Breast epithelium (tissue), 4 donors: Measurements from ENCODE around the gene TNK2. TPM values are rescaled to one million over a fixed set of nuclear protein-coding genes. Genes with fewer than 3 reads are reported as not detected.

Experiments
- DNase-seq, 2 donors: peaks; one replicate each; pipeline ENCODE4 v3.0.0-alpha.2; 2019; ENCODE audit warnings: low spot score in 2 of 2
- H3K27ac ChIP-seq, 2 donors: fragments of 200-600 bp; sonication (generic) in 1 of 2; one replicate each; pipeline ENCODE4 v1.5.1; 2016 to 2019; ENCODE audit warnings: mild to moderate bottlenecking in 1 of 2
- H3K27me3 ChIP-seq, 2 donors: fragments of 200-600 bp; sonication (generic) in 1 of 2; one replicate each; pipeline versions ENCODE4 v1.5.1 to v1.6.0; 2017 to 2019; ENCODE audit warnings: control low read depth in 1 of 2, mild to moderate bottlenecking in 1 of 2
- H3K36me3 ChIP-seq: fragments of 200-600 bp; one replicate; pipeline ENCODE4 v1.5.1; 2019
- H3K4me1 ChIP-seq, 2 donors: fragments of 200-600 bp; sonication (generic); one replicate each; pipeline ENCODE4 v1.5.1; 2016 to 2019; ENCODE audit warnings: control low read depth in 1 of 2
- H3K4me3 ChIP-seq, 3 donors: fragments of 200-600 bp; sonication (generic); 1 replicate in 2 of 3; 2 replicates in 1 of 3; pipeline ENCODE4 v1.5.1; 2016 to 2019; ENCODE audit warnings: mild to moderate bottlenecking in 3 of 3, moderate library complexity in 2 of 3
- H3K9me3 ChIP-seq, 2 donors: fragments of 200-600 bp; sonication (generic) in 1 of 2; one replicate each; pipeline ENCODE4 v1.5.1; 2016 to 2019; ENCODE audit warnings: control low read depth in 1 of 2
- POLR2A ChIP-seq: fragments of 450-650 bp; IDR thresholded peaks from one replicate; pipeline ENCODE4 v1.6.1; 2016; ENCODE audit warnings: antibody characterized with exemption, mild to moderate bottlenecking, moderate library complexity
- POLR2AphosphoS5 ChIP-seq, 3 donors: sonication (generic); formaldehyde crosslinking; IDR thresholded peaks; one replicate each; pipeline ENCODE4 v1.6.1; 2017; ENCODE audit warnings: antibody characterized with exemption in 3 of 3
- intact Hi-C: fragments of 100-400 bp; cut with DNase I; formaldehyde crosslinking; loops from one replicate; pipeline ENCODE4 v1.15.1; 2023; ENCODE audit warnings: low total_unique reads
- total RNA-seq, 3 donors: library from RNA; depleted of rRNA; stranded (reverse); fragments of >200 nt; gene quantifications; one replicate each; pipeline ENCODE4 v1.1.0, GENCODE V29; 2016
- TF ChIP-seq, protein P1 (sequence below), 3 donors: fragments of 450-650 bp; IDR thresholded peaks; one replicate each; pipeline ENCODE4 v1.5.1; 2016 to 2017; ENCODE audit warnings: antibody characterized with exemption in 3 of 3, mild to moderate bottlenecking in 3 of 3, moderate library complexity in 3 of 3

Gene TNK2
- total RNA-seq, 3 donors from 2014 or later: 13.1 to 28.7 (median 24.9) TPM

DNA sequence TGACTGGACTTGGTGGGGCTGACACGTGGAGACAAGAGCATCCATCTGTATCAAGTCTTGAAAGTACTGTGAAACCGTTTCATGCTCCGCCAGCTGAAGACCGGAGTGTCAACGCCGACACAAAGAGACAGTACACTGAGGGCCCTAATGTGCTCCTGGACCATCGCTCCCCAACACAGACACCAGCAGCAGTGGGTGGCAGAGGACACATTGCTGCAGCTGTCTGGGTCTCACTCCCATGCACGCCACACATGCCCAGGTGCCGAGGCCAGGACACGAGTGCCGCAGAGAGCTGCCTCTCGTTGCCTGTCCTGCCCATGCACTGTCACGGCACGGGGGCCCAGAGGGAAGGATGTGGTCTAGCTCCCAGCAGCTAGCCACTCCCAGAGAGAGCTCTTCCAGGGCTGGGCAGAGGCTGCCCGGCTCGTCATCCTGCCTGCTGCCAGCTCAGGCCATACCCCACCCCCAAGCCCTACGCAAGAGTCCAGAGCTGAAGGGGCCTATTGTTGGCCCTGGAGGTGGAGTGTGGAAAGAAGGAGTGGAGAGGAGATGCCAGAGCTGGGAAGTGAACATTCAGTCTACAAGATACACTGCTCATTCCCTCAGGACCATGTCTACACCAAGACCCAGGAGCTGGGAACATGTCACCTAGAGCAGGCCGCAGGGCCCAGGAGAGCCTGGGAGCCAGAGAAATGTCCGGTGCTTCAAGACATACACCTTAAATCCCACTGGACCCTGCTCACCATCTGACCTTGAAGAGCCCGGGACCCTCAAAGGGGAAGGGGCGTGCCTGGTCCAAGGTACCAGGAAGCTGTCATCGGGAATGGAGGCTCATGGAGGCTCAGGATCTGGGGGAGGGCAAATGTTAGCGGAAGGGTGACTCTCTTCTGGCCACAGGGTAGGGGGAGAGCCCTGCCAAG is 7.7 kb downstream of the TNK2 start:
- no peaks in the 10 kb centered on the region for H3K27me3 ChIP-seq
- TF ChIP-seq, protein P1, sequence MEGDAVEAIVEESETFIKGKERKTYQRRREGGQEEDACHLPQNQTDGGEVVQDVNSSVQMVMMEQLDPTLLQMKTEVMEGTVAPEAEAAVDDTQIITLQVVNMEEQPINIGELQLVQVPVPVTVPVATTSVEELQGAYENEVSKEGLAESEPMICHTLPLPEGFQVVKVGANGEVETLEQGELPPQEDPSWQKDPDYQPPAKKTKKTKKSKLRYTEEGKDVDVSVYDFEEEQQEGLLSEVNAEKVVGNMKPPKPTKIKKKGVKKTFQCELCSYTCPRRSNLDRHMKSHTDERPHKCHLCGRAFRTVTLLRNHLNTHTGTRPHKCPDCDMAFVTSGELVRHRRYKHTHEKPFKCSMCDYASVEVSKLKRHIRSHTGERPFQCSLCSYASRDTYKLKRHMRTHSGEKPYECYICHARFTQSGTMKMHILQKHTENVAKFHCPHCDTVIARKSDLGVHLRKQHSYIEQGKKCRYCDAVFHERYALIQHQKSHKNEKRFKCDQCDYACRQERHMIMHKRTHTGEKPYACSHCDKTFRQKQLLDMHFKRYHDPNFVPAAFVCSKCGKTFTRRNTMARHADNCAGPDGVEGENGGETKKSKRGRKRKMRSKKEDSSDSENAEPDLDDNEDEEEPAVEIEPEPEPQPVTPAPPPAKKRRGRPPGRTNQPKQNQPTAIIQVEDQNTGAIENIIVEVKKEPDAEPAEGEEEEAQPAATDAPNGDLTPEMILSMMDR (IDR thresholded peaks at IDR 0.05): no peak
- peak in 2 of 3 donors; percentile 14 to 79 for TF ChIP-seq POLR2AphosphoS5 (IDR thresholded peaks at IDR 0.05)
- peak overlapping the region; percentile 89 to 95 for H3K27ac ChIP-seq
- peaks cover 13 to 15% of the 10 kb centered on the region in 2 donors for H3K4me1 ChIP-seq
- H3K4me3 ChIP-seq: peak overlapping the region in 2 of 3 donors; percentile 1 to 36
- no peaks in the 10 kb centered on the region for H3K9me3 ChIP-seq
- intact Hi-C loops: no loop called here
- H3K36me3 ChIP-seq: no peaks in the 10 kb centered on the region
- peak in 1 of 2 donors; percentile 92 for DNase-seq

GRCh38 chr3:195899701-195900435 is 8.5 kb downstream of the TNK2 start:
- H3K27ac ChIP-seq: peak overlapping the region; percentile 89 to 95
- no peak for TF ChIP-seq POLR2AphosphoS5 (IDR thresholded peaks at IDR 0.05)
- TF ChIP-seq, protein P1 (IDR thresholded peaks at IDR 0.05): no peak
- no peak for TF ChIP-seq POLR2A

GRCh38 chr3:195897853-195898415 is 10.4 kb downstream of the TNK2 start:
- H3K9me3 ChIP-seq: no peaks in the 10 kb centered on the region
- H3K27me3 ChIP-seq: no peaks in the 10 kb centered on the region
- H3K27ac ChIP-seq: peak overlapping the region; percentile 87 to 96
- peak in 1 of 2 donors; percentile 36 for DNase-seq
- H3K4me1 ChIP-seq: peaks cover 23 to 24% of the 10 kb centered on the region in 2 donors
- no peak overlapping the region for H3K4me3 ChIP-seq
- TF ChIP-seq POLR2A: no peak
- TF ChIP-seq, protein P1 (IDR thresholded peaks at IDR 0.05): peak in 1 of 3 donors; percentile 17
- no peaks in the 10 kb centered on the region for H3K36me3 ChIP-seq
- intact Hi-C loops: no loop called here

More at GRCh38 chr3:195899701-195900435, 8.5 kb downstream of the TNK2 start:
- Histone ChIP-seq H3K27me3 (no peaks in the 10 kb centered on the region), H3K36me3 (no peaks in the 10 kb centered on the region), H3K4me1 (peaks cover 13 to 20% of the 10 kb centered on the region in 2 donors), H3K4me3 (peak overlapping the region in 1 of 3 donors; percentile 1), H3K9me3 (no peaks in the 10 kb centered on the region)
- intact Hi-C loops: no loop called here
- DNase-seq: no peak

GRCh38 chr3:195897081-195897852 is 11.1 kb downstream of the TNK2 start:
- H3K27me3 ChIP-seq: no peaks in the 10 kb centered on the region
- DNase-seq: peak in 1 of 2 donors; percentile 70
- H3K36me3 ChIP-seq: no peaks in the 10 kb centered on the region
- H3K9me3 ChIP-seq: no peaks in the 10 kb centered on the region
- H3K27ac ChIP-seq: peak overlapping the region; percentile 87 to 96
- intact Hi-C loops: no loop called here
- peaks cover 24 to 28% of the 10 kb centered on the region in 2 donors for H3K4me1 ChIP-seq
- TF ChIP-seq, protein P1 (IDR thresholded peaks at IDR 0.05): no peak
- TF ChIP-seq POLR2A: no peak
- TF ChIP-seq POLR2AphosphoS5 (IDR thresholded peaks at IDR 0.05): no peak
- H3K4me3 ChIP-seq: peak overlapping the region in 2 of 3 donors; percentile 2 to 84
